Cardiac fibroblast (primary cell): Measurements from ENCODE around the gene FAM200A.
"Not testable (repeated sequence)": the region's sequence is repeated elsewhere in the genome, so short reads cannot be mapped to it uniquely, and the experiment has no call there.

ENCODE experiments used
- DNase-seq, 2 donors: peaks; one replicate each; pipeline versions ENCODE4 v3.0.0 to v3.0.0-alpha.2; 2010; ENCODE audit warnings: low read depth in 2 of 2
- H3K4me3 ChIP-seq, 2 donors: replicated peaks in 1 of 2; 1 replicate in 1 of 2; 2 replicates in 1 of 2; pipeline ENCODE4 v1.5.1; 2011; ENCODE audit warnings: low read depth in 2 of 2, low read length in 2 of 2, mild to moderate bottlenecking in 2 of 2, moderate library complexity in 1 of 2
- TF ChIP-seq, protein P1 (sequence below): IDR thresholded peaks from one replicate; pipeline ENCODE4 v1.5.1; 2011; ENCODE audit warnings: low read depth, mild to moderate bottlenecking, low read length, inconsistent platforms

FAM200A gene

DNA sequence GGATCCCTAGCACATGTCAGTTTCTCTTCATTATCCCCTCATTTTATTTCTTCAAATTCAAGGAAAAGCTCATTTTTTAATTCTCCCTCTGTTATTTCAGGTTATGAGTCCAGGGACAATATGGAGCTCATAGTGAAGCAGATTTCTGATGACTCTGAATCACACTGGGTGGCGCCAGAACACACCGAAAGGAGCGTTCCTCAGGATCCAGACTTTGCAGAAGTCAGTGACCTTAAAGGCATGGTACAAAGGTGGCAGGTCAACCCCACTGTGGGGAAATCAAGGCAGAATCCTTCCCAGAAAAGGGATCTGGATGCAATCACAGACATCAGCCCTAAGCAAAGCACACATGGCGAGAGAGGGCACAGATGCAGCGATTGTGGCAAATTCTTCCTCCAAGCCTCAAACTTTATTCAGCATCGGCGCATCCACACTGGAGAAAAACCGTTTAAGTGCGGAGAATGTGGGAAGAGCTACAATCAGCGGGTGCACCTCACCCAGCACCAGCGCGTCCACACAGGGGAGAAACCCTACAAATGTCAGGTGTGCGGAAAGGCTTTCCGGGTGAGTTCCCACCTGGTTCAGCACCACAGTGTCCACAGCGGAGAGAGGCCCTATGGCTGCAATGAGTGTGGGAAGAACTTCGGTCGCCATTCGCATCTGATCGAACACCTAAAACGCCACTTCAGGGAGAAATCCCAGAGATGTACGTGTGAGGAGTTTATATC, 26.0 kb downstream of the FAM200A start:
- peak; percentile 10 to 12 for DNase-seq
- TF ChIP-seq, protein P1, sequence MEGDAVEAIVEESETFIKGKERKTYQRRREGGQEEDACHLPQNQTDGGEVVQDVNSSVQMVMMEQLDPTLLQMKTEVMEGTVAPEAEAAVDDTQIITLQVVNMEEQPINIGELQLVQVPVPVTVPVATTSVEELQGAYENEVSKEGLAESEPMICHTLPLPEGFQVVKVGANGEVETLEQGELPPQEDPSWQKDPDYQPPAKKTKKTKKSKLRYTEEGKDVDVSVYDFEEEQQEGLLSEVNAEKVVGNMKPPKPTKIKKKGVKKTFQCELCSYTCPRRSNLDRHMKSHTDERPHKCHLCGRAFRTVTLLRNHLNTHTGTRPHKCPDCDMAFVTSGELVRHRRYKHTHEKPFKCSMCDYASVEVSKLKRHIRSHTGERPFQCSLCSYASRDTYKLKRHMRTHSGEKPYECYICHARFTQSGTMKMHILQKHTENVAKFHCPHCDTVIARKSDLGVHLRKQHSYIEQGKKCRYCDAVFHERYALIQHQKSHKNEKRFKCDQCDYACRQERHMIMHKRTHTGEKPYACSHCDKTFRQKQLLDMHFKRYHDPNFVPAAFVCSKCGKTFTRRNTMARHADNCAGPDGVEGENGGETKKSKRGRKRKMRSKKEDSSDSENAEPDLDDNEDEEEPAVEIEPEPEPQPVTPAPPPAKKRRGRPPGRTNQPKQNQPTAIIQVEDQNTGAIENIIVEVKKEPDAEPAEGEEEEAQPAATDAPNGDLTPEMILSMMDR = no peak
- no peak overlapping the region for H3K4me3 ChIP-seq

DNA sequence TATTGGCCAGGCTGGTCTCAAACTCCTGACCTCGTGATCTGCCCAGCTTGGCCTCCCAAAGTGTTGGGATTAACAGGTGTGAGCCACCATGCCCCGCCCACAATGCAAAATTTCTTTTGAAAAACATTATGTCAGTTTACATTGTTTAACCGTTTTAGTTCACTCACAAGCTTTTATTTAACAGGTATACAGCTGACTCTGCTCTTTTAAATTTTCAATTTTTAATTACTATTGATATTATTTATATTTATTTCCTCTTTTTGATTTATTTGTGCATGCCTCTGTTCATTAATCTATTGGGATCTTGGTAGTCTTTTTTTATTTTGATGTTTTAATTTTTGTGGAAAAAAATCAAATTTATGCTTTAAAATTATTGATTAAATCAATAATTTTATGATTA, 30.5 kb downstream of the FAM200A start:
- DNase-seq = no peak
- TF ChIP-seq, protein P1 = no peak
- no peak overlapping the region for H3K4me3 ChIP-seq

DNA sequence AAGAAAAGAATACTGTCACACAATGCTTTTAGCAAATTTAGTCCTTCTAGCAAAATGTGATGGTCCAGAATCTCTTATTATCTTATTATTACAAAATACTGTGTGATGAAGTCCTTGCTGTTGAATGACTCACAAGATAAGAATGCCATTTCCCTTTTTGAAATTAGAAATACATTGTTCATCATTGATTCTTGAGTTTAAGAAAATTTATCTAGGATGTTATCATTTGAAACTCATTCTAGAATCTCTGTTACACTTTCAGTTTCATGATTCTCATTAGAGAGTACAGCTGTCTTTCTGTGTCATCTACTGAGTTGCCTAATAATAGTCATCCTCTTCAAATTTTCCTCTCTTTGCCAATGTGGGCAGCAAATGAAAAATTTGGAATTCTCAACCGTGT, 37.9 kb downstream of the FAM200A start:
- H3K4me3 ChIP-seq = no peak overlapping the region
- TF ChIP-seq, protein P1 = no peak
- peak; percentile 37 to 58 for DNase-seq

DNA sequence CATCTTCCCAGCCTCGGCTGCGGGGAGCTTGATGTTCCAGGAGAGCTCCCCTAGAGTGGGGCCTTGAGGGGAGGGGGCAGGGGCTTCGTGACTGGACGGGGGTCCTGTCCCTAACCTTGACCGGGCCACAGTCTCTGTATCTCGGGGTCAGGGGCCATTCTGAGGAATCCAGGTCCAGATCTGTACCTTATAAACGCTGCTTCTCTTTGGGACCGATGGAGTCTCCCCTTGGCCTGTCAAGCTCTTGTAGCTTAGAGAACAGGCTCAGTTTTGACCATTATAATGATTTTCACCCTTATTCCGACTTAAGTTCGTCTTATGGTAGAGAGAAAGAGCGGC, 46.6 kb downstream of the FAM200A start:
- TF ChIP-seq, protein P1 = no peak
- peak overlapping the region; percentile 84 to 87 for H3K4me3 ChIP-seq
- DNase-seq = peak in 1 of 2 donors; percentile 22

DNA sequence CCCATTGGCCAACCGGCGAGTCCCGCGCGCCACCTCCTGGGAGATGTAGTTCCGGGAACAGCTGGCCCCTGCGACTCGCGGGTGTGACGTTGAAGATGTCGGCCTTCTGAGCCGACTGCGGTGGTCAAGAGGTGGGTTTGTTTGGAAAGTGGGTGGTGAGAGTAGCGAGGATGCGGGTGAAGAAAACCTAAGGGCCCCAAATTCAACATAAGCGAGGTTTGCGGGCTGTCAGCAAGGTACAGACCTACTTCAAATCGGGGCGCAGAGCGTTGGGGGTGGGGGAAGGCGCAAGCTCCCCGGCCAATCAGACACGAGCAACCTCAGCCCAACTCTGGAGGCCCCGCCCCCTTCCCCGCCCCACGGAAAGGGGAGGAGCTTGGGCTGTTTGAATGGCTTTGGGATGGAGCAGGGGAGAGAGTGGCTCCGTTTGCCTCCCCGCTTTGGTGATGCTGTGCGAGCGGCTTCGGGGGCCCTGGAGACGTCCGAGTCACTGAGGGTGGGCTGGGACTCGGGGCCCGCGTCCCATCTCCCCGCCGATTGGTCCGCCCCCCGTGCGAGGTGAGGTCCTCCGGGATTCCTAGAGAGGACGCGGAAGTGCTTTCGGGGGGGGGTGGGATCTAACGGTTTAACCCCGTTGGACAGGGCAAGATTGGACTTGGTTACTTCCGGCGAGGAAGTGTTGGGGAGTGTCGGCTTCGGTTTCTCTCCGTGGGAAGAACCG, 47.2 kb downstream of the FAM200A start, which contains the start of gene ZKSCAN5:
Gene ZKSCAN5 (plus strand): TSS at position 60 of the 721 bp plus-strand sequence. CDS start 1,383 bp downstream, outside the sequence.
- H3K4me3 ChIP-seq = peak within 1 kb of the TSS; percentile 84 to 87
- TF ChIP-seq, protein P1 = no peak
- DNase-seq = peak; percentile 98

DNA sequence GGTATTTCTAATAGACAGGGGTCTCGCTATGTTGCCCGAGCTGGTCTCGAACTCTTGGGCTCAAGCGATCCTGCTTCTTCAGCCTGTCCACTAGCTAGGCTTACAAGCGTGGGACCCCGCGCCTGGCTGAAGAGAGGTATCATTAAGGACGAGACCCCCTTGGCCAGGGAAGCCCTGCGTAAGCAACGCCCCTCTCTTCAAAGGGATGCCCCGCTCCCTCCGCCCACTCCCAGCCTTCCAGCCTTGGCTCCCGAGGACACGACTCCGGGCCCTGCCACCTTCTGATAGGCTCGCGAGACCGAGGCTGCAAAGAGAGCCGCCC, 47.7 kb downstream of the FAM200A start:
- TF ChIP-seq, protein P1 = no peak
- no peak for DNase-seq

DNA sequence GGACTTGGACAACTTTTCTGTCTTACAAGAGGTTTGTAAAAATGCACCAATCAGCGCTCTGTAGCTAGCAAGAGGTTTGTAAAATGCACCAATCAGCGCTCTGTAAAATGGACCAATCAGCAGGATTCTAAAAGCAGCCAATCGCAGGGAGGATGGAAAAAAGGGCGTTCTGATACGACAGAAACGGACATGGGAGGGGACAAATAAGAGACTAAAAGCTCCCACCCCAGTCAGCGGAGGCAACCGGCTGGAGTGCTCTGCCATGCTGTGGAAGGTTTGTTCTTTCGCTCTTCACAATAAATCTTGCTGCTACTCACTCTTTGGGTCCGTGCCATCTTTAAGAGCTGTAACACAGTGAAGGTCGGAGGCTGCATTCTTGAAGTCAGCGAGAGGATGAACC, 50.7 kb downstream of the FAM200A start:
- not testable (repeated sequence) for H3K4me3 ChIP-seq, DNase-seq

More for the DNA sequence above, 47.7 kb downstream of the FAM200A start:
- peak overlapping the region; percentile 84 to 87 for H3K4me3 ChIP-seq
